ENCODE measurements around the gene CDYL.

CDYL gene

GRCh38 chr6:4892785-4893485 lies 116.7 kb downstream of the CDYL start:
- Mint-ChIP-seq H3K27ac (no peak overlapping the region), H3K27me3 (no peaks in the 10 kb centered on the region), H3K4me1 (peaks cover 19% of the 10 kb centered on the region), H3K36me3 (peaks cover 29% of the 10 kb centered on the region), H3K4me3 (no peak overlapping the region), H3K9me3 (no peaks in the 10 kb centered on the region)

- Mint-ChIP-seq H3K27me3 (no peaks in the 10 kb centered on the region), H3K4me1 (peaks cover 11% of the 10 kb centered on the region), H3K4me3 (no peak overlapping the region), H3K36me3 (peaks cover 30% of the 10 kb centered on the region), H3K9me3 (no peaks in the 10 kb centered on the region), H3K27ac (no peak overlapping the region)
Measured at GRCh38 chr6:4894049-4894448, 117.8 kb downstream of the CDYL start.

- peaks cover 40% of the 10 kb centered on the region for H3K36me3 Mint-ChIP-seq
Measured at GRCh38 chr6:4895971-4896370, 119.8 kb downstream of the CDYL start.

GRCh38 chr6:4896401-4896800 lies 120.2 kb downstream of the CDYL start:
- no peaks in the 10 kb centered on the region for H3K27me3 Mint-ChIP-seq
- H3K36me3 Mint-ChIP-seq: peaks cover 41% of the 10 kb centered on the region
- H3K4me1 Mint-ChIP-seq: no peaks in the 10 kb centered on the region
- H3K9me3 Mint-ChIP-seq: no peaks in the 10 kb centered on the region
- no peak overlapping the region for H3K27ac Mint-ChIP-seq
- H3K4me3 Mint-ChIP-seq: no peak overlapping the region

More at GRCh38 chr6:4895971-4896370, 119.8 kb downstream of the CDYL start:
- H3K27me3 Mint-ChIP-seq: no peaks in the 10 kb centered on the region
- no peak overlapping the region for H3K4me3 Mint-ChIP-seq
- no peaks in the 10 kb centered on the region for H3K9me3 Mint-ChIP-seq
- peaks cover 4% of the 10 kb centered on the region for H3K4me1 Mint-ChIP-seq
- H3K27ac Mint-ChIP-seq: no peak overlapping the region

- peak overlapping the region; percentile 35 for H3K27ac Mint-ChIP-seq
- no peaks in the 10 kb centered on the region for H3K27me3 Mint-ChIP-seq
- H3K4me3 Mint-ChIP-seq: no peak overlapping the region
- peaks cover 37% of the 10 kb centered on the region for H3K36me3 Mint-ChIP-seq
- H3K9me3 Mint-ChIP-seq: no peaks in the 10 kb centered on the region
- H3K4me1 Mint-ChIP-seq: peaks cover 5% of the 10 kb centered on the region
Measured at GRCh38 chr6:4899249-4900034, 123.2 kb downstream of the CDYL start.

DNA sequence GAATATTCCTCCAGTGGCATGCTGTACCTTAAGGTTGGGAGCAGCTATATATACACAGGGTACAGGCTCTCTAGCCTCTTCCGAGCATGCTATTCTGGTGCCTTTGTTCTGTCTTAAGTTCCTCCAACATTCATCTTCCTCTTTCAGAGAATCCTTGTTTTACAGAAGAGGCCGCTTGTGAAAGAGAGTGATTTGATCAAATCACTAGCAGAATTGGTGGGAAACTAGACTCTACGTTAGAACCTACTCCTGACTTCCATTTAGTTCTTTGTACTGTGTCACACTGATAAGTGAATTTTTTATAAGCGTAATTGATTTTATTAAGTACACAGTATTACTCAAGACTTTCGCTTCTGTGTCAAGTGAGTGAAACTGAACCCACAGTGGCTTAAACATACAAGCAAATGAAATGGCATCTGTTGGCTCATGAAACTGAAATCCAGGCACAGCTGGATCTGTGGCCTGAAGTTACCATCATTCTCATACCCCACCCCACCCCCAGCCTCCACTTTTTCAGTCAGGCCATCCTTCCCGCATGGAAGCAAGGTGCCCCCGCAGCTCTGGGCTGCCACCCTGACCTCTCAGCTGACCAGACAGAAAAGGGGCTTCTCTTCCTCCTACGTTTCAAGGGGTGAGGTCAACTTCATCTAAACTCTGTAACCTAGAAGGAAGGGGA lies 125.3 kb downstream of the CDYL start:
- peak overlapping the region; percentile 23 for H3K27ac Mint-ChIP-seq
- no peaks in the 10 kb centered on the region for H3K9me3 Mint-ChIP-seq
- H3K27me3 Mint-ChIP-seq: no peaks in the 10 kb centered on the region
- H3K4me3 Mint-ChIP-seq: no peak overlapping the region
- H3K36me3 Mint-ChIP-seq: peaks cover 29% of the 10 kb centered on the region
- peaks cover 24% of the 10 kb centered on the region for H3K4me1 Mint-ChIP-seq

DNA sequence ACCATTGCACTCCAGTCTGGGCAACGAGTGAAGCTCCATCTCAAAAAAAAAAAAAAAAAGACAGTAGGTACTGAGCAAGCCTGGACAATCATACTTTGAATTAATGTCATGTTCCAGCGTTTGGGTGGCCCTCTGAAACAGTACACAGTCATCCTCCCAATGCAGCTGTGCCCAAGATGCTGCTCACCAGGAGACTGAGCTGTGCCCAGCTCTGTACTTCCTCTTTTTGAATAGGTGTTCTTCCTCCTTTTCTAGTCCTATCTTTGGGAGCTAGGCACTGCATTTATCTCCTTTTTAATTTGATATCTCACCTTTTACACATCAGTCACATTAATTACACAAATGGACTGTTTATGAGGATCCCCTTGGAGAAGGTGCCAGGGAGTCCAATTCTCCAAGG lies 126.2 kb downstream of the CDYL start:
- Mint-ChIP-seq H3K9me3 (no peaks in the 10 kb centered on the region), H3K27ac (no peak overlapping the region), H3K27me3 (no peaks in the 10 kb centered on the region), H3K4me3 (no peak overlapping the region), H3K36me3 (peaks cover 25% of the 10 kb centered on the region), H3K4me1 (peaks cover 33% of the 10 kb centered on the region)

DNA sequence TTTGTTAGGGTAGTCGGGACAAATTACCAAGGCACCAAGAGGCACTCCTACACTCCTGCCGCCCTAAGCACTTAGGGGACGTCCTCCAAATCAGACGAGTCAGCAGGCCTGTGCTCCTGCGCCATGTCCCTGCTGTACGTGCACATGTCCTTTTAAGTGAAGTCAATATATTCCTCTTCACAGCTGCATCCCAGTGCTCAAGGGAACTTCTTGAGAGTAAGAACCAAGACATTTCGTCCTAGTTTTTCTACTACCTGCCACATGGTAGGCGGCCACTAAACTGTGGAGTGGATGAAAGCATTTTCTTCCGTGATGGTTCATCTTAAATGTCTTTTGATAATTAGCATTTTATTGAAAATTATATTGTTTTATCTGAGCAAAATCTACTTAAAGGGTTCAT lies 126.9 kb downstream of the CDYL start:
- H3K4me1 Mint-ChIP-seq: peaks cover 40% of the 10 kb centered on the region
- no peaks in the 10 kb centered on the region for H3K27me3 Mint-ChIP-seq
- H3K27ac Mint-ChIP-seq: no peak overlapping the region
- H3K9me3 Mint-ChIP-seq: no peaks in the 10 kb centered on the region
- H3K36me3 Mint-ChIP-seq: peaks cover 24% of the 10 kb centered on the region
- no peak overlapping the region for H3K4me3 Mint-ChIP-seq

DNA sequence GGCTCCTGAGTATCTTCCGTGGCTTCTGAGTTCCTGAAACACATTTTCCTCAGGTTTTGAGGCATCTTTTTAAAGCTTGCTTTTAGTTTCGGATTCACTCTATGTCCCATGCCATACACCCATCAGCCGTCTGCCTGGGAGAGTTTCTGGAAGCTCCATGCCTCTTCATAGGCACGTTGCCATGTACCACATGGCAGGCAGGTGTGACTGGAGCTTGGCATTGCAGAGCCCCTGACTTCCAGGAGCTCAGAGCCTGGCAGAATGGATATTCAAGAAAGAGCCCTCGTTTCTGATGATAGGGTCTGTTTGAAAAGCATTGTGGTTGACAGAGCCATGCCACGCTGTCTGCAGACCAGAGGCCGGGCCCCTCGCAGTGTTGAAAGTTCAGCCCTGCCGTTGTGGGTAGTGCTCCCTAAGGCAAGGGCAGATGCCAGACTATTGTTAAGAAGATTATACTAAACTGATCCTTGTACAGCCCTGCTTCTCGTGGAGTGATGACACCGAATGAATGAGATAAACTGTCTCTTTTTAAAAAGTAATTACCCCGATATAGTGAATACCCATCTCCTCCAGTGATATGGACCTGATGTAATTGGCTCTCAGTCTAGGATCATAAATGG lies 127.7 kb downstream of the CDYL start:
- Mint-ChIP-seq H3K27ac (no peak overlapping the region), H3K27me3 (no peaks in the 10 kb centered on the region), H3K4me3 (no peak overlapping the region), H3K36me3 (peaks cover 26% of the 10 kb centered on the region), H3K4me1 (peaks cover 41% of the 10 kb centered on the region), H3K9me3 (no peaks in the 10 kb centered on the region)

DNA sequence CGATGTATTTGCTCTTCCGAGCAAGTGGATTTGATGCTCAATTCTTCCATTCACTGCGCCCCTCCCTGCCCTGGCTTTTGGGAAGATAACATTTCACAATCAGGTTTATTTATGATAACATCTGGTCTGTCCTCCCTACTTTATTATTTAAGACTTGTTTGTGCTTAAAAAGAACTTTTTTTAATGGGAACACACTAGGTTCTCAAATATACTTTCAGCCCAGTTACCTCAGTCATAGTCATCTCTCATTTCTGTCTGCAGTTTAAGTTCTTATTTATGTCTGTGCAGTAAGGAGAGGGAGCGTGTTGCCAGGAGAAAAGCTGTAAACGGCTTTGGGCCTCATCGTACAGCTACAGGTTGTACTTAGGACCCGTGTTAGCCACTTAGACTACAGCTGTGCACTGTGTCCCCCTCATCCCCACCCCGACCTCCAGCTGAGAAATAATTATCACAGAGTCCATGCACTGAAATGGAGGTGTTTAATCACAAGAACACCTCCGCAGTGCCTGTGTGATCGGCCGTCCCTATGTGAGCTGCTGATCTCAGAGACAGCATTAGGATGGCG lies 128.3 kb downstream of the CDYL start:
- Mint-ChIP-seq H3K9me3 (no peaks in the 10 kb centered on the region), H3K27me3 (no peaks in the 10 kb centered on the region), H3K27ac (no peak overlapping the region), H3K4me1 (peaks cover 41% of the 10 kb centered on the region), H3K4me3 (no peak overlapping the region), H3K36me3 (peaks cover 23% of the 10 kb centered on the region)

- Mint-ChIP-seq H3K4me1 (peaks cover 47% of the 10 kb centered on the region), H3K36me3 (peaks cover 24% of the 10 kb centered on the region), H3K9me3 (no peaks in the 10 kb centered on the region), H3K27me3 (no peaks in the 10 kb centered on the region), H3K27ac (peak overlapping the region; percentile 30), H3K4me3 (peak overlapping the region; percentile 60)
Measured at GRCh38 chr6:4905826-4906225, 129.6 kb downstream of the CDYL start.

DNA sequence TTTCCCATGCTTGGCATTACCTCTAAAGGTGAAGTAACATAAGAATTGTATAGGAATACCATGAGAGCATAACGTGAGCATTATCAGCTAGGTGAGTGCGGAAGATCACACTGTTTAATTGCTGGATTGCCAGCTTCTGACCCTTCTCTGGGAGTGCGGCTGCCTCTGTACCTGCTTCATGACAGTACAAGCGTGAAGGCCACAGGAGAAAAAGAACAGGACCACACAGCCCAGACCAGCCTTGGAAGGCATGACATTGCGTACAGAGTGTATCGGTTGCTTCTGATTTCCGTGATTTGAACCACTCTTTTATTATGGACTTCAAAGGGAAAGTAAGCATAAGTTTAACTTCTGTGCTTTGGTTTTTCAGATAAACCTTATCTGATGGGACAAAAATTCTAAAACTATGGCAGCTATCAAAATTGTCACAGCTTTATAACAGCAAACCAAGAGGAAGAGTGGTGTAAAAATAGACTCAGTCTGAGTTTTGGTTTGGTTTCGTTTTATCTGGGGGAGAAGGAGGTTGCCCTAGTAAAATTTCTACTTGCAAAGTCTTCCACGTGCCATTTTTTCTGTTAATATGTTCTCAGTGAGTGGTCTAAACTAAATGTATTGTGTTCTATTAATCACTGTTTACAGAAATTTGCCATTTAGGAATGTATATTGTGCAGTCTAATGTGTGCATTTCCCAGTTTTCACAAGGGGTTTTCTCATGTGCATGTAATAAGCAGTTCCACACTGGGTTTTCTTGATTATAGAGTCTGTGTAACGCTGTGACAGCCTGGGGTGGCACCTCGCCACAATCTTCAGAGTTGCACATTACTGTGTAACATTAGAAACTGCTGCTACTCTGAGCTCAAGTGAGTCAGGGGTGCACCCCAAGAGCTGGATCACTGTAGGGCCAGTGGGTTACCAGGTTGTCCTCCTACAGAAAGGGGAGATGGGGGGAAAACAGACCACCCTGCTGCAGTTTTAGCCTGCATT lies 130.4 kb downstream of the CDYL start:
- no peaks in the 10 kb centered on the region for H3K27me3 Mint-ChIP-seq
- peaks cover 21% of the 10 kb centered on the region for H3K36me3 Mint-ChIP-seq
- H3K27ac Mint-ChIP-seq: peak overlapping the region; percentile 46
- H3K9me3 Mint-ChIP-seq: no peaks in the 10 kb centered on the region
- peak overlapping the region; percentile 60 for H3K4me3 Mint-ChIP-seq
- peaks cover 47% of the 10 kb centered on the region for H3K4me1 Mint-ChIP-seq

DNA sequence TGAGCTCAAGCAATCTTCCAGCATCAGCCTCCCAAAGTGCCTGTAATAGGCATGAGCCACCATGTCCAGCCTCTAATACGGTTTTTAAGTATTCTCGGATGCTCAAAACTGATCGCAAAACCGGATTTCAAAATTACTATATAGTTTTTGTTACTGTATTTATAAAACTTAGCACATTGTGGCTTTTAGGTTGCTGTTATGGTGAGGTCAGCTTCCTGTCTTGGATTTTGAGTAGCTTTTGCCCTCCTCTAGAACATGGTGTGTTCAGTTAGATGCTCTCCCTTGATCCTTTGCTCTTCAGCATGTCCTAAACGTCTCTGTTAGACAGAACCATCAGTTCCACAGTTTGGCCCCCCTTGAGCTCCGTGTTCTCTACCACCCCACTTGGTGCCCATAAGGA lies 131.4 kb downstream of the CDYL start:
- Mint-ChIP-seq H3K36me3 (peaks cover 19% of the 10 kb centered on the region), H3K4me1 (peaks cover 49% of the 10 kb centered on the region), H3K27ac (no peak overlapping the region), H3K4me3 (peak overlapping the region; percentile 34), H3K9me3 (no peaks in the 10 kb centered on the region), H3K27me3 (no peaks in the 10 kb centered on the region)

GRCh38 chr6:4908062-4908461 lies 131.9 kb downstream of the CDYL start:
- H3K4me1 Mint-ChIP-seq: peaks cover 52% of the 10 kb centered on the region
- no peak overlapping the region for H3K27ac Mint-ChIP-seq
- no peak overlapping the region for H3K4me3 Mint-ChIP-seq
- no peaks in the 10 kb centered on the region for H3K27me3 Mint-ChIP-seq
- H3K36me3 Mint-ChIP-seq: peaks cover 14% of the 10 kb centered on the region
- no peaks in the 10 kb centered on the region for H3K9me3 Mint-ChIP-seq

Measured in activated naive CD4-positive, alpha-beta T cell treated with anti-CD3 and anti-CD28 coated beads, Interleukin-2, amount 50 U/mL, for 24 hours (primary cell).